ENCODE results near the gene EDDM3A. TPM values are rescaled to one million over a fixed set of nuclear protein-coding genes. Genes with fewer than 3 reads are reported as not detected.
"Not testable (repeated sequence)": the region's sequence is repeated elsewhere in the genome, so short reads cannot be mapped to it uniquely, and the experiment has no call there.

EDDM3A gene
- total RNA-seq, 4 donors from 2014 or later: not detected

GRCh38 chr14:20719777-20720176, 25.9 kb upstream of the EDDM3A start:
- Histone ChIP-seq H3K27ac (peak overlapping the region; percentile 66 to 81 (median 73)), H3K9me3 (no peaks in the 10 kb centered on the region), H3K4me3 (peak overlapping the region in 1 of 4 donors; percentile 11), H3K4me1 (peaks cover 0 to 21% (median 4%) of the 10 kb centered on the region in 4 donors), H3K27me3 (peaks cover 5% of the 10 kb centered on the region), H3K36me3 (no peaks in the 10 kb centered on the region)
- WGBS, 2 donors (ENCODE audit: low coverage in 1 of 2): 32 to 44% methylated on average over 4 of the region's 4 CpGs
- in situ Hi-C loops (cut with MboI; ENCODE audit: low pct_ligation_motif_present in 1 of 4, low pct_unique_long_range_greater_than_20kb in 1 of 4, low sequenced_read_pairs in 3 of 4): no loop called here
- TF ChIP-seq POLR2AphosphoS5 (IDR thresholded peaks at IDR 0.05) (peak in 2 of 3 donors; percentile 29 to 61), POLR2A (IDR thresholded peaks at IDR 0.05) (no peak), EP300 (IDR thresholded peaks at IDR 0.05; ENCODE audit: low read depth) (no peak)
- TF ChIP-seq, protein P1, sequence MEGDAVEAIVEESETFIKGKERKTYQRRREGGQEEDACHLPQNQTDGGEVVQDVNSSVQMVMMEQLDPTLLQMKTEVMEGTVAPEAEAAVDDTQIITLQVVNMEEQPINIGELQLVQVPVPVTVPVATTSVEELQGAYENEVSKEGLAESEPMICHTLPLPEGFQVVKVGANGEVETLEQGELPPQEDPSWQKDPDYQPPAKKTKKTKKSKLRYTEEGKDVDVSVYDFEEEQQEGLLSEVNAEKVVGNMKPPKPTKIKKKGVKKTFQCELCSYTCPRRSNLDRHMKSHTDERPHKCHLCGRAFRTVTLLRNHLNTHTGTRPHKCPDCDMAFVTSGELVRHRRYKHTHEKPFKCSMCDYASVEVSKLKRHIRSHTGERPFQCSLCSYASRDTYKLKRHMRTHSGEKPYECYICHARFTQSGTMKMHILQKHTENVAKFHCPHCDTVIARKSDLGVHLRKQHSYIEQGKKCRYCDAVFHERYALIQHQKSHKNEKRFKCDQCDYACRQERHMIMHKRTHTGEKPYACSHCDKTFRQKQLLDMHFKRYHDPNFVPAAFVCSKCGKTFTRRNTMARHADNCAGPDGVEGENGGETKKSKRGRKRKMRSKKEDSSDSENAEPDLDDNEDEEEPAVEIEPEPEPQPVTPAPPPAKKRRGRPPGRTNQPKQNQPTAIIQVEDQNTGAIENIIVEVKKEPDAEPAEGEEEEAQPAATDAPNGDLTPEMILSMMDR (IDR thresholded peaks at IDR 0.05): no peak
- intact Hi-C loops (cut with DNase I; ENCODE audit: low total_unique reads): no loop called here
- peak; percentile 34 for DNase-seq

DNA sequence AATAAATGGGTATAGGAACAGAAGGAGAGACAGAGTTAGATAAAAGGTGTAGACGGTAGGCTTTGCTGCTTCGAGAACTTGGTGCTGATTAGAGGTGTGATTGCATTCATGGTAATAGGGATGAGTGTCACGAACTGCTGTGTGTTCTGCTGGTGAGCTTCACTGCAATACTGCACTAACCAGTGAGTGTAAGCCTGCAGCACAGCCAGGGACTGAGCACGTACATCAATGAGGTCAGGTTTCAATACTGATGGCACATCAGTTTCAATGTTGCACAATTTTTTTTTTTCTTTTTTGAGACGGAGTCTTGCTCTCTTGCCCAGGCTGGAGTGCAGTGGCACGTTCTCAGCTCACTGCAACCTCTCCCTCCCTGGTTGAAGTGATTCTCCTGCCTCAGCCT, 24.9 kb upstream of the EDDM3A start:
- DNase-seq: no peak
- WGBS, 2 donors (ENCODE audit: low coverage in 1 of 2): 60 to 80% methylated on average over 6 of the region's 6 CpGs
- H3K4me3 ChIP-seq: no peak overlapping the region
- H3K27me3 ChIP-seq: peaks cover 5% of the 10 kb centered on the region
- peaks cover 0 to 15% (median 4%) of the 10 kb centered on the region in 4 donors for H3K4me1 ChIP-seq
- no peak overlapping the region for H3K27ac ChIP-seq
- no peaks in the 10 kb centered on the region for H3K36me3 ChIP-seq
- no peaks in the 10 kb centered on the region for H3K9me3 ChIP-seq
- TF ChIP-seq POLR2AphosphoS5 (IDR thresholded peaks at IDR 0.05): peak in 1 of 3 donors; percentile 7
- TF ChIP-seq POLR2A (IDR thresholded peaks at IDR 0.05): no peak
- TF ChIP-seq EP300 (IDR thresholded peaks at IDR 0.05; ENCODE audit: low read depth): no peak
- in situ Hi-C loops (cut with MboI; ENCODE audit: low pct_ligation_motif_present in 1 of 4, low pct_unique_long_range_greater_than_20kb in 1 of 4, low sequenced_read_pairs in 3 of 4): no loop called here
- intact Hi-C loops (cut with DNase I; ENCODE audit: low total_unique reads): no loop called here

DNA sequence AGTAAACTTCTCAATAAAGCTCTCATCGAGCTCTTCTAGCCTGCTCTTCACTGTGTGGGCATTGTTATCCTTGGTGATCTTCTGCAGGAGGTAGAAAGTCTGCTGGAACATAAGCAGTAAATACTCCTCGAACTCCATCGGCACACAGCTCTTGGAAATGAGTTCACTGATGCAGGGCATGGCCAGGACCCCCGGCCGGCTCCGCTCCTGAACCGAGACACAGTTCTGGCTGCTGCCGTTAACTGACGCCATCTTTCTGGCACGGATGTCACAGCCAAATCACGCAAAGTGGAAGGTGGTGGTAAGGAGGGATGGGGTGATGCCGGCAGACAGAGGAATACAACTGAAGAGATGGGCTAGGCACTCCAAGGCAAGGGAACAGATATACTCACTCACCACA, 23.7 kb upstream of the EDDM3A start:
- peaks cover 0 to 22% (median 4%) of the 10 kb centered on the region in 4 donors for H3K4me1 ChIP-seq
- TF ChIP-seq POLR2A (IDR thresholded peaks at IDR 0.05) (no peak), POLR2AphosphoS5 (IDR thresholded peaks at IDR 0.05) (no peak), EP300 (IDR thresholded peaks at IDR 0.05; ENCODE audit: low read depth) (no peak)
- TF ChIP-seq, protein P1 (IDR thresholded peaks at IDR 0.05): no peak
- DNase-seq: no peak
- 87 to 93% methylated on average over 3 to 12 of the region's 12 CpGs for WGBS, 2 donors (ENCODE audit: low coverage in 1 of 2)
- H3K36me3 ChIP-seq: no peaks in the 10 kb centered on the region
- no peaks in the 10 kb centered on the region for H3K9me3 ChIP-seq
- H3K27me3 ChIP-seq: peaks cover 5% of the 10 kb centered on the region
- intact Hi-C loops (cut with DNase I; ENCODE audit: low total_unique reads) (no loop called here), in situ Hi-C loops (cut with MboI; ENCODE audit: low pct_ligation_motif_present in 1 of 4, low pct_unique_long_range_greater_than_20kb in 1 of 4, low sequenced_read_pairs in 3 of 4) (no loop called here)
- H3K4me3 ChIP-seq: no peak overlapping the region
- no peak overlapping the region for H3K27ac ChIP-seq

DNA sequence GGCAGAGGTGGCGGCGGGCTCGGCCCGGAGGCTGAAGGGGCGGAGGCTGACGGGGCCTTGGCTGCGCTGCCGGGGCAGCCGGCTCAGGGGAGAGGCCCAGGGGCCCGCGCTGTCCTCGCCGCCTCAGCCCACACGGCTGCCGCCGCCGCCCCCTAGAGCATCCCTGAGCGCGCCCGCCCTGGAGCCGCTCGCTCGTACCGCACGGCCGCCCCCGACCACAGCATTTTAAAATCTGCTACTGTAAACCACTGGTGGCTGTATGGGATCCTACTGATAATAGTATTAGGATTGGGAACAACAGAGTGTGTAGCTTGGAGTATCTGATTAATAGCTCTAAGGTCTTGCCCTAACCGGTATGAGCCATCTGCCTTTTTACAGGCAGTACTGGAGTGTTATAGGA, 22.2 kb upstream of the EDDM3A start:
- intact Hi-C loops (cut with DNase I; ENCODE audit: low total_unique reads): no loop called here
- WGBS, 2 donors (ENCODE audit: low coverage in 1 of 2): 93% methylated on average over 27 of the region's 28 CpGs; no CpG with 5 or more reads in 1 of the 2 donors
- Histone ChIP-seq H3K36me3 (no peaks in the 10 kb centered on the region), H3K4me1 (peaks cover 0 to 24% (median 4%) of the 10 kb centered on the region in 4 donors), H3K27me3 (peaks cover 5% of the 10 kb centered on the region), H3K4me3 (no peak overlapping the region), H3K9me3 (no peaks in the 10 kb centered on the region), H3K27ac (no peak overlapping the region)
- in situ Hi-C loops (cut with MboI; ENCODE audit: low pct_ligation_motif_present in 1 of 4, low pct_unique_long_range_greater_than_20kb in 1 of 4, low sequenced_read_pairs in 3 of 4): no loop called here
- TF ChIP-seq EP300 (IDR thresholded peaks at IDR 0.05; ENCODE audit: low read depth): no peak
- TF ChIP-seq POLR2A (IDR thresholded peaks at IDR 0.05): no peak
- DNase-seq: no peak

GRCh38 chr14:20726121-20726520, 19.6 kb upstream of the EDDM3A start:
- H3K27ac ChIP-seq: peak overlapping the region in 1 of 4 donors; percentile 13
- H3K36me3 ChIP-seq; intact Hi-C loops (cut with DNase I; ENCODE audit: low total_unique reads); H3K27me3 ChIP-seq; H3K4me3 ChIP-seq; DNase-seq; H3K9me3 ChIP-seq; H3K4me1 ChIP-seq; in situ Hi-C loops (cut with MboI; ENCODE audit: low pct_ligation_motif_present in 1 of 4, low pct_unique_long_range_greater_than_20kb in 1 of 4, low sequenced_read_pairs in 3 of 4): not testable (repeated sequence)
- 29 to 78% methylated on average over 1 to 3 of the region's 3 CpGs for WGBS, 2 donors (ENCODE audit: low coverage in 1 of 2)

- Histone ChIP-seq H3K27me3 (peaks cover 5% of the 10 kb centered on the region), H3K4me1 (peaks cover 0 to 9% (median 0%) of the 10 kb centered on the region in 4 donors), H3K27ac (peak overlapping the region in 1 of 4 donors; percentile 13), H3K9me3 (no peaks in the 10 kb centered on the region), H3K36me3 (no peaks in the 10 kb centered on the region), H3K4me3 (no peak overlapping the region)
- DNase-seq: no peak
- no peak for TF ChIP-seq POLR2A (IDR thresholded peaks at IDR 0.05)
- TF ChIP-seq EP300 (IDR thresholded peaks at IDR 0.05; ENCODE audit: low read depth): no peak
- TF ChIP-seq, protein P1 (IDR thresholded peaks at IDR 0.05): no peak
- no peak for TF ChIP-seq POLR2AphosphoS5 (IDR thresholded peaks at IDR 0.05)
- in situ Hi-C loops (cut with MboI; ENCODE audit: low pct_ligation_motif_present in 1 of 4, low pct_unique_long_range_greater_than_20kb in 1 of 4, low sequenced_read_pairs in 3 of 4): no loop called here
- WGBS, 2 donors (ENCODE audit: low coverage in 1 of 2): 83% methylated on average over 1 of the region's 1 CpG; no CpG with 5 or more reads in 1 of the 2 donors
- intact Hi-C loops (cut with DNase I; ENCODE audit: low total_unique reads): no loop called here
Measured at GRCh38 chr14:20726531-20726930, 19.2 kb upstream of the EDDM3A start.
